GM21825 (cell line): ENCODE data around the gene MAPK8.

Source experiments
- ATAC-seq: cut with Tn5 transposase; IDR thresholded peaks from one replicate; pipeline ENCODE4 v1.9.1; 2021; ENCODE audit warnings: mild to moderate bottlenecking, moderate library complexity; ENCODE audit not compliant: unreplicated experiment

MAPK8 gene

DNA sequence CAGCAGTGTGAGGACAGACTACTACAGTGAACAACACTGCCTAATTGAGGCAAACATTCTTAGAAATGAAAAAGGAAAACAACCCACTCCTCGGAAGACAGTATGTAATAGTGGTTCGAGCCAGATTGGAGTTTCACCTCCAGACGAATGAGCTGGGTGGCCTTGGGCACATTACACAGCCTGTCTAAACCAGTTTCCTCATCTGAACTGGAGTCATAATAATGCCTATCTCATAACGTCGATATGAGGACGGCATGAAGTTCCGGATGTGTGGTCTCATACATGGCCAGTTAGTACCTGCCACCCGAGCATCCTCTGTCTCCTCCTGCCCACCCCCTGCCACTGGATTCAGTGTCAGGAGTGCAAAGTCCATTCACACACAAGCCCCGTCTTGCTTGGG is 16.2 kb upstream of the MAPK8 start:
- ATAC-seq, result no peak

DNA sequence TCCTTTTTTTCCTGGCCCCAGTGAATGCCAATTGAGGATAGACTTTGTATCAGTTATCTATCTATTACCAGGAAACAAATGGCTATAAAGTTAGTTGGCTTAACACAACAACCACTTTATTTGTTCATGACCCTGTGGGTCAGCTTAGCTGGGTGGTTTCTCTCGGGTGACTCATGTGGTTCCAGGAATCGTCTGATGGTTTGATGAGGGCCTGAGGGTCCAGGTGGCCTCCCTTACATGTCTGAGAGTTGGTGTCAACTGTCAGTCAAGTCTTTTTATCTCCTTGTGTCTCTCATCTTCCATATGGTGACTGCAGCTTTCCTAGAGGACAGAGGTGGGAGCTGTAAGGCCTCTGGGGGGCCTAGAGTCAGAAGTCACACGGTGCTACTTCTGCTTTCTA is 15.3 kb upstream of the MAPK8 start:
- no peak for ATAC-seq

DNA sequence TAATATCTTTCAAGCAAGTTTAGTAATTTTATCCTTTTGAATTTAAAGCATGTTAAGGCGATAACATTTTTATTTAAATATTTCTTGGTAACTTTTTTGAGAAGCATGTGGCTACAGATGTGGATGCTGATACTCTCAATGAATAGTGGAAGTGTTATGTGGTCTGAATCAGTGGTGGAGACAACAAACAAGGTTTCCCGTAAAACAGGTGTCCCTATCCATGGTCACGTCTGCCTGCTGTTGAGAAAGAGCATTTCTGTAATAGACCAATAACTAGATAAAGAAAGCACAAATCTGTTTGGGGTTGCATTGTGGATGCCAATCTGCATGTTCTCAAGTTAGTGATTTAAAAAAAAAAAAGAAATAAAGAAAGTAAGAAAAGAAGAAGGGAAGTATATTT is 13.9 kb upstream of the MAPK8 start:
- ATAC-seq, result no peak

DNA sequence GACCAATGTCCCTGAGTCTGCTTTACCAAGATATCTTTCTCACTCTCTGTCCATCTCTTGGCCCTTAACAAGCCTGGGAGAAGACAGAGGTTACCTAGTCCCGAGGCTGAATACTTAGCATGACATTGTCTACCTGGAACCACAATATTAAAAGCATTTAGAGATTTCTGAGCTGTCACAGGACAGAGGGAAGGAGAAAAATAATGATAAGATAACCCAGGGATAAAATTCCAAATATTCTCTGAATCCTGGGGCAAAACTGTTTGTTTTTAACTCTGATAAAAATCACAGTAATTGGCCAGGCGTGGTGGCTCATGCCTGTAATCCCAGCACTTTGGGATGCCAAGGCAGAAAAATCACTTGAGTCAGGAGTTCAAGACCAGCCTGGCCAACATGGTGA is 12.0 kb upstream of the MAPK8 start:
- no peak for ATAC-seq

DNA sequence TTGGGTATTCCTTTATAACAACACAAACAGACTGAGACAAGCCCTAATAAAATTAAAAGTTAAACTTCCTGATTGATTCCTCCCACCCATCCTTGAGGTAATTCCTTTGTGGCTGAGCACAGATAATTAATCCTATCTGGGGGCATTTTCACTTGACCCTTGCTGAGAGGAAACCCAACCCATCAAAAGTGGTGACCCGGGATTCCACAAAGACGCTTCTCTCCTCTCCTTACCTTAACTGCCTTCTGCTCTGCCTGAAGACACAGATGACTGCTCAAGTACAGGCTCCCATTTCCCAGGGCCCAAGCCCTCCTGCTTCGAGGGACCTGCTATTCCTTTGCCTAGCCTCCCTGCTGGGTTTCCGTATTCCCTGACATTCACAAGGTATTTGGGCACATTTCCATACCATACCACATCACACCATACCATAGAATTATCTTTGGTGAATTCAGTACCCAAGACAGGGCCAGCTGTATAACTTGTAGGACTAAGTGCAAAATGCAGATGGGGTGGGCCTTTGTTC is 9.8 kb upstream of the MAPK8 start:
- ATAC-seq, result no peak

DNA sequence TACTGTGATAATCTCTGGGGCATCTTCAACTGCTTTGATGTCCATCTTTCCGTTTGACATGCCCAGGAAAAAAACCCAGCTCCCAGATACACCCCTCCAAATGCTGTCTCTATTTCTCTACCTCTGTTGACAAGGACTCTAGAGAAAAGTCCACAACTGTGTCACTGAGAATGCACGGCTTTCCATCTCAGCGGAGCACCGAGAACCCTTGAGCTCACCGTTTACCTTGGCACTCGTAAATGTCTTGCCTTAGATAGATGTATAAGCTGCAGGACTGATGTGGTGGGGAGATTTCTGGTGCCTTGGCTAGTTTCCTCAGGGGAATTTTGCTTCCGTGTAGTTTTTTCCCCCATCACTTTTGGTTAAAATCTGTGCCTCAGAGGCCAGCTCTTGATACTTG is 7.4 kb upstream of the MAPK8 start:
- ATAC-seq, result no peak

DNA sequence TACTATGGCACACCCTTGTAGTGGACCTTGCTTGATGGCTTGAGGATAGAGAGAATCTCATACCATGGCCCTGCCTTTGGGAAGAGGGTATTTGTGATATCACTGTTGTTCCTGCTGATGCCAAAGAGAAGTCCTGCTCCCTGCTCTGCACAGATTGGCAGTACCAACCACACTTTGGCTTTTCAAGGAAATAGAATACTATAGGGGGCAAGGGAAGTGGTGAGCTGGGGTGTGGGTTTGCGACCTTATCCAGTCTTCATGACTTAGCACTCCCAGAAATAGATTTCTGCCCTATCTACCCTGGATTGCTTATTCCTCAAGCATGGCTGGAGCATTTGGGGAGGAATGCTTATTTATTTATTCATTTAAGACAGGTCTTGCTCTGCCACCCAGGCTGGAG is 6.8 kb upstream of the MAPK8 start:
- no peak for ATAC-seq

DNA sequence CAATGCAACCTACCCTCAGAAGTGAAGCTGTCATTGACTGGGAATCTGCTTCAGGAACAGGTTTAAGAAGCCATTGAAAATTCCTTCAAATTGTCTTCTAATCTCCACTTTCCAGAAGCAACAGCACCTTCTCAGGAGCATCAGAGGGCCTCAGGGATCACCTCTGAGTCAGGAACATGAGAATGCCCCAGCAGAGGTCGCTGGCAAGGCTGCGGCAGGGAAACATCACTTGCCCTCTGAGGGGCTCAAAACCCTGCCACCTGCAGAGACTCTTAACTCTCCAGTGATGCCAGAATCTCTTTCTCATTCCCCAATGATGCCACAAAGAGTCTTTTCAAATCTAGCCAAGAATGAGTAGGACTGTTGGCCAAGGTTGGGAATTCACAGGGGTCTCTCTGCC is 5.9 kb upstream of the MAPK8 start:
- no peak for ATAC-seq

DNA sequence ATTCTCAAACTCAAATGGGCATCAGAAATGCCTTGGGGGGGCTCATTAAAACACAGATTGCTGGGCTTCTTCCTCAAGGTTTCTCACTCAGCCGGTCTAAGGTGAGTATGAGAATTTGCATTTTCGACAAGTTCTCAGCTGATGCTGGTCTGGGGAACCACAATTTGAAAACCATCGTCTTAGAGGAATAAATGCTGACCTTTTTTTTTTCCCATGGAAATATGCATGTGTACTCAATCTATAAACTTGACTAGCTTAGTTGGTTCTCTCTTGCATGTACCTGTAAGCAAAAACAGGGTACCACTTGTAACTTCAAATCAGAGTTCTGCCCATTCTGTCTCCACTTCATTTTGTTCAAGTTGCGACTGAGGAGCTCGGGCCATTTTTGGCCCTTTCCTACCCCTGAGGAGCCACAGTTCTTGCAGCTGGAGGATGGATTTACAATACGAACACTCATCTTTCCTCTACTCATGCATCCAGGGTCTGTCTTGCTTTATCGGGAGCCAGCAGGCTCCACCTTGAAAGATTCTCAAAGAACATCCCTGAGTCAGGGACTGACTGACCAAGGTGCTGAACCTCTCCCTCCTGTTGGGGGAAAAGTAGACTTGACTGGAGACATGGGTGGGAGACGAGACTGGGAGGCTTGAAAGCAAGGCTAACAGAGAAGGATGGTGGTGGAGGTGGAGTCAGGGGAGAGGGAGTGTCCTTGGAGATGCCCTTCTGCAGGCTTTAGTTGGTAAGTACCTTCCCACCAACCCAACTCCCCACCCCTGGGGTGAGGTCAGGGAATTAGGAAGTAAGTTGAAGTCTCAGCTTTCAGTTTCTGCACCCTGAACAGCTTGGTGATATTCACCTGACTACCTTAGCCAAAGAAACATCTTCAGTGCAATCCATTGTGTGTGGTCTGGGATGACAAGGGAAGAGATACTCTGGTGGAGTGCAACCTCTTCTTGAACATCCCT is 3.7 kb upstream of the MAPK8 start:
- ATAC-seq, result no peak

DNA sequence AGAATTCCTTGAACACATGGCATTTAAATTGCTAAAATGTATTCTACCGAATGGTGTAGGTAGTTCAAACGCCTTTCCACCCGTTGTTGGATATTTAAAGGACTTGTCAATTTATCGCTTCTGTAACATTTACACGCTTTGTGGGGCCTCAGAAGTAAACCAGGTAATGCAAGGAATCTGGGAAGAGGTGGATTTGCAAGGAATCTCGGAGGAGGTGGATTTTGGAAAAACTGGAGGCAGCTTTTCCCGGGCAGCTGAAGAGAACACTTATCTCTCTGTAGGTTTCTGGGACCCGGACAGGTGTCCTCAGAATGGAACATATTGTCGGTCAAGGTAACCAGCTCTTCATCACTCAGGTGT is 592 bp upstream of the MAPK8 start:
- no peak for ATAC-seq

DNA sequence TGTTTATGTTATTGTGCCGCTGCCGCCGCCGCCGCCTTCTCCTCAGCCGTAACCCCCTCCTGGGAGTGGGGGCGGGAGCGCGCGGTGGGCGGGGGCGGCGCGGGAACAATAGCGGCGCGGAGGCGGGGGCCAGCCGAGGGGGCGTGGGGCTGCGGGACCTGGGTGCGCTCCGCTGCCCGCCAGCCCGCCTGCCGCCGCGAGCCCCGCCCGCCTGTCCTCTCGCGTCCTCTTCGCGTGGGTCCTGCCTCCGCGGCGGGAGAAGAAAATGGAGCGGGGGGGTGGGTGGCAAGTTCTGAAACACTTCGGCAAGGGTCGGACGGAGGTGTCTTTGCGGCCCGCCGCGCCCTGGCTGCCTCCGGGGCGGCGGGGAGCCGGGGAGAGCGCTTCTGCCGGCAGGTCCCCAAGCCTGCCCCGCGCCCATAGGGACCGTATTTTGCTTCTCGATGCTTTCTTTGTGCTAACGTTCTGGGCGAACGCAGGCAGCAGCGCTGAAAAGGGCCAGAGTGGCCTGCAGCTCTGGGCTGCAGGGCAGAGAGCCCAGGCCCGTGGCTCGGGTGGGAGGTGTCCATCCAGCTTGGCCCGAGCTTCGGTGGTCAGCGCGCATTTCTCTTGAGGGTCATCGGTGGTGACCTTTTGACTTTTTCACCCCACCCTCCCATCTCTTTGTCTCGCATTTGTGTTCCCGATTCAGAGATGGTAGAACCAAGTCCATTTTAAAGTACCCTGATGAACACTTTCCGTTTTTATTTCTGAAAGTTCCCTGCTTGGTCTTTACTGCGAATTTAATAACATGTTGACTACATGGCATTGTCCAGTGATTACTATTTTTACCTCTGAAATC is 613 bp downstream of the MAPK8 start:
- peak; percentile 45 for ATAC-seq

DNA sequence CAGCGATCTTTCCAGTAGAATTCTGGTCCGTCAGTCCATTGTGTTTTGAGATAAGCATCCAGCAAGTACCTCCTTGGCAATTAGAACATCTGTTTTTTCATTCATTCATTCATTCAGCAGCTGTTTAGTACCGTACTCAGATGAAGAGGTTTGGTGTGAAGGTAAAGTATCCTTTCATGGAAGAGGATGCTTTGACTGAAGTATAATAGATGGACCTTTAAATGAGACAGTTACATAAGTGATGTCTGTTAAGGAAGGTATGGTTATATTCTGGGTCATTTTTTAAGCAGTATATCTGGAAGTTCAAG is 1.2 kb downstream of the MAPK8 start:
- ATAC-seq, result no peak

DNA sequence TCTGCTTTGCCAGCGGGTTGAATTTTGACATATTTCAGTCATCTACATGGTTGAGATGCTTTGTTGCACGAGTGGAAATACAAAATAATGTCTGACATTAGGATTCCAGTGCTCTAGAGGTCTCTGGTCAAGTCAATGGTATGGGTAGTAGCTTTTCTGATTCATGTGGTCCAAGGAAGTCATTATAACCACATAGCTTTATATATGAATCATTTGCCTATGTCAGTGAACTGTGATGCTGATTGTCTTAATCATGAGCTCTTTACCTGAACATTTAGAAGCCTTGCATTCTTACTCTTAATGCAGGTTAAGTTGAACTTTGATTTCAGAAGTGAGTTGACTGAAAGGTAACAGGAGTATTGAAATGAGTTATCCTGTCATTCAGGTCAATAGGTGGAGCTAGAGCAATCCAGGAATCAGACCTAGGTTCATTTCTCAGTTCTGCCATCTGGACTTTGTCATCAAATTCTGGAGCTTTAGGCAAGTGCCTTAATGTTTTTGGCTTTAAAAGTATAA is 3.3 kb downstream of the MAPK8 start:
- no peak for ATAC-seq

DNA sequence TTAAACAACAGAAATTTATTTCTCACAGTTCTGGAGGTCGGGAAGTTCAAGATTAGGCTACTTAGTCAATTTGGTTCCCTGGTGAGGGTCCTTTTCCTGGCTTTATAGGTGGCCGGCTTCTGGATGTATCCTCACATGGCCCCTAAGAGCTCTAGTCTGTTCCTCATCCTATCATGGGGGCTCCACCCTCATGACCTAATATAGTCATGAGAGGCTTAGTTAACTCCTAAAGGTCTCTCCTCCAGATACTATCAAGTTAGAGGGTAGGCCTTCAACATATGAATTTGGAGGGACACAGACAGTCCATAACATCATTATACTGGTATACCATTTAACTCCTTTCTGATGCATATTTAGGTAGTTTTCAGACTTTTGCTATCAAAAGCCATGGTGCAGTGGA is 7.6 kb downstream of the MAPK8 start:
- no peak for ATAC-seq

DNA sequence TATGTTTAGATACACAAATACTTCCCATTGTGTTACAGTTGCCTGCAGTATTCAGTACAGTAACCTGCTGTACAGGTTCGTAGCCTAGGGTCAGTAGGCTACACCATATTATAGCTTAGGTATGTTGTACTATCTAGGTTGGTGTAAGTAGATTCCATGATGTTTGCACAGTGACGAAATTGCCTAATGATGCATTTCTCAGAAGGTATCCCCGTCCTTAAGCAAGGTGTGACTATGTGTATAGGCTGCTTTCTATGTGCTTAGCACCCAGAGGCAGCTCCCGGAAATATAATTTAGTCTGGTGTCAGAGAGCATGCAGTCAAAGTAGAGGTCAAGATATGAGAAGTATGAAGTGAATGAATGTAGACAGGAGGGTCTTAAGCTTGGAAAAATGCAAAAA is 9.8 kb downstream of the MAPK8 start:
- ATAC-seq, result no peak

DNA sequence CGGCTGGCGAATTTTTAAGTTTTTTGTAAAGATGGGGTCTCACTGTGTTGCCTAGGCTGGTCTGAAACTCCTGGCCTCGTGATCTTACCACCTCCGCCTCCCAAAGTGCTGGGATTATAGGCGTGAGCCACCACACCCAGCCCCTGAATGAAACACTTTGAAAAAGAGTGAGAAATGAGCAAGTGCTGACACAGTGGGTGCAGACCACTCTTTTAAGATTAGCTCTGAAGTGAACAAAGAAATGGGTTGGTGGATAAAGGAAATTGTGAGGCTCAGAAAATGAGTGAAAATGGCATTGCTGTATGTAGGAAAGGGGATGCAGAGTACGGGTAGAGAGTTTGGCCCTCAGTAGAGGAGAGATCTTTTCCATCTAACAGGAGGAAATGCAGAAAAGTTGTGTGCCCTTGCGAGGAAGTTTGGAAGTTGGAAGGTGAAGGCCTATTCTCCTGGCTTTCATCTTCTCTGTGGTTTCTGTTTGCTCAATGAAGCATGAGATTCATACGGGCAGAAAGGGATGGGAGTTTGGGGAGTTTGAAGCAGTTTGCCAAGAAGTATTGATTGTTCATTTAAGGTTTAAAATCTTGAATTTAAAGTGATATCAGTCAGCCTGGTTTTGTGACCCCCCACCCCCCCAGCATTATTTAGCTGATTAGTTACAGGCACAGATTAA is 11.0 kb downstream of the MAPK8 start:
- no peak for ATAC-seq

DNA sequence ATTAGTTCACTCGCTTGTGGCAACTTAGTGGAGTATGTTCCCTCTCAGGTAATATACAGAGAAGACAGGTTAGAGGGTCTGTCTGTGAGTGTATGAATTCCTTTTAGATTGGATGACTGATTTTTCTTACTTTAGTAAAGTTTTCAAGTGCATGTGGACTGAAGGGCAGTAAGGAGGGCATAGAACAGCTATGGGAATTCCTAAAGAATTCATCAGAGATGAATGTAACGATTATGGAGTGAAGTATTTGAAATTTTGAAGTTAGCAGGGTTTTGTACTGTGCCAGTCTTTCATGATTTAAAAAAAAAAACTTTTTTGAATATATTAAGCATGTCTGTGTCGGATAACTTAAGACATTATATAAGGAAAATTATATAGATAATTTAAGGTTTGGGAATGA is 15.5 kb downstream of the MAPK8 start:
- ATAC-seq, result no peak

DNA sequence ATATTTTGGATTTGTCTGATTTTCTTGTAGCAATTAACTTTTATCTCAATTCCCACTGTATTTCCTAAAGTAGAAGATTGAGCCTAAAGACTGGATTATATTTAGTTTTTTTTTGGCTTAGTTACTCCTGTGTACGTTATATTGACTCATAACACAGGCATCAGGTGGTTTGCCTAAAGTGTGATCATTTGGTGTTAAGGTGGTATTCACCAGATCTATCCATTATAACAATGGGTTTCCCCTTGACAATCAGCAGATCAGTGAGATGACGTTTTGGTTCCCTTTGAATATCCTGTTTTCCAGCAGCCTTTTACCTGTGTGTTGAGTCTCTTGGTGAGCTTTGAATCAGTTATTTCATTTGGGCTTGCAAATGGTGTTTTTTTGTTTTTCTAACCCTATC is 18.1 kb downstream of the MAPK8 start:
- no peak for ATAC-seq

DNA sequence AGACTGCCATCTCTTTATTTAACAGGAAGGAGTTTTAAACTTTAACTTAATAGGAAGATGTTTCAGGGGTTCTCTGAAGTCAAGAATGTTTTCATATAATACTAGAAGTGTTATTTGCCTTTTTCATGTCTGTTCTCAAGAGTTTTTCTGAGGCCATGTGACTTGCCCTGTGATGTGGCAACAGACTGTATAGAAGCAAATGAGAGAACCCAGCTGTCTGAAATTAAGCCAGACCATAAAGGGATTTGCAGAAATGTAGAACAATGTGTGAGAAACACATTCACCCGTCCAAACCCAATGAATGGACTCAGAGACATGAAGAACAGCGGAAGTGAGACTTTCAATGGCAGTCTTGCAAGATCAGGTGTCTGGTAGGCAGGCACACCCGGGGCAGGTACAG is 23.8 kb downstream of the MAPK8 start:
- ATAC-seq, result no peak

DNA sequence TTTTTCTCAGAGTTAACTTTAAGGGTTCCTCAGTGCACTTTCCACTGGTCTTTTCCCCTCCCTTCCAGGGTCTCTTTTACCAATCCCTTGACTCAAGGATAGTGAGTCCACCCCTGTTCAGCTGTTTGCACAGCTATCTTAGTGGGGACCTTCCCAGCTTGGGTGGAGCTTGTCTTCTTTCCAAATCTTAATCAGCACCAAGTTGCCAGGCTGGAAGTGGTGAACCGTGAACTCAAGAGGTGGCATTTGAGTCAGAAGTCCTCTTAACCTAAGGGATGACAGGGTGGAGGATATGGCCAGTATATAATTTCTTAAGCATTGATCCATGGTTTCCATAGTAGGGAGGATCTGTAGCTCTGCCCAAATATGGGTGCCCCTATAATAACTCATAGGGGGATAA is 25.0 kb downstream of the MAPK8 start:
- no peak for ATAC-seq

DNA sequence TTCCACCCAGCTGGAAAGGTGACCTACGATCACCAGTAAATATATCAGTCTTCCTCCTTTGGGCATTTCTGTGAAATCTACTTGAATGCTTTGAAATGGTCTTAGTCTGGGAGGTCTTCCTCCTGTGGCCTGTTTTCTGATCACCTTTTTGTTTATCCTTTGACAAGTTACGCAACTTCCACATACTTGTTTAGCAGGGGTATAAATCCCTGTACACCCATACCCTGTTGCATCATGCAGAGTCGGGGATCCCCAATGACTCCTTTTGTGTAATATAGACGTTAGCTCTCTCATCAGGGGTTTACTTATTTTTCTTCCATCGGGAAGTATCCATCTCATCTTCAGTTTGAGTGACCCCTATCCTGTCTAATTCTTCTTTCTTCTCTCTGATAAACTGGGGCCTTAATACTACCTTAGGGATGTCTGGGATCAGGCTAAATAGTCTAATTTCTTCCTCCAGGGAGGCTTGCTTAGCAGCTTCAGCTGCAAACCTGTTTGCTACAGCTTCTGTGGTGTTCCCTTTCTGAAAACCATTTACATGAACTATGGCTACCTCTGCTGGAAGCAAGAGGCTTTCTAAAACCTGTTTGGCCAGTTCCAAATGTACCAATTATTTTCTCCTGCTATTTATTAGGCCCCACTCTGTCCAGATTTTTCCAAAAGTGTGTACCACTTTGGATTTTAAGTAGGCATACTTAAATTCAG is 25.8 kb downstream of the MAPK8 start:
- no peak for ATAC-seq
